OCI-LY7 (cell line): Measurements from ENCODE around the gene RFFL. TPM values are rescaled to one million over a fixed set of nuclear protein-coding genes. Genes with fewer than 3 reads are reported as not detected.

Experiments
- BruUV-seq: library from RNA; stranded (reverse); fragments of 400-500 nt; replicated peaks from 2 replicates; lab custom pipeline; 2021; lab: Mats Ljungman, UMichigan
- CTCF ChIA-PET: fragments of 300-600 bp; sonication (Branson Sonifier 250); formaldehyde crosslinking; loops from one replicate; lab custom pipeline; 2022; ENCODE audit warnings: antibody characterized with exemption; ENCODE audit not compliant: unreplicated experiment; lab: Charles Lee
- POLR2A ChIA-PET: fragments of 300-600 bp; sonication (Branson Sonifier 250); formaldehyde crosslinking; loops from one replicate; lab custom pipeline; 2022; ENCODE audit warnings: antibody characterized with exemption; lab: Charles Lee
- DNase-seq: peaks from one replicate; pipeline ENCODE4 v3.0.0-alpha.2; 2015; ENCODE audit warnings: low spot score
- H2AFZ ChIP-seq: fragments of 200-600 bp; sonication (generic), shearing (Covaris generic); 2 replicates; pipeline ENCODE4 v1.6.1; 2014; ENCODE audit warnings: mild to moderate bottlenecking, antibody characterized with exemption, low read length, moderate library complexity
- H3K27ac ChIP-seq: fragments of 200-600 bp; sonication (generic); 2 replicates; pipeline ENCODE4 v1.5.1; 2014; ENCODE audit warnings: mixed run types, low read depth, mild to moderate bottlenecking, moderate library complexity, low read length, inconsistent platforms; ENCODE audit not compliant: poor library complexity, severe bottlenecking
- H3K36me3 ChIP-seq: fragments of 200-600 bp; sonication (generic); 2 replicates; pipeline ENCODE4 v1.6.1; 2014; ENCODE audit warnings: mild to moderate bottlenecking, antibody characterized with exemption, low read length, moderate library complexity, mixed read lengths; ENCODE audit not compliant: insufficient read depth
- H3K4me1 ChIP-seq: fragments of 200-600 bp; sonication (generic); 2 replicates; pipeline ENCODE4 v1.5.1; 2014; ENCODE audit warnings: mild to moderate bottlenecking, low read length; ENCODE audit not compliant: insufficient read depth, poor library complexity, severe bottlenecking
- H3K4me2 ChIP-seq: fragments of 200-600 bp; sonication (generic); 2 replicates; pipeline ENCODE4 v1.6.1; 2014; ENCODE audit warnings: mild to moderate bottlenecking, low read length
- H3K4me3 ChIP-seq: fragments of 200-600 bp; sonication (generic); 2 replicates; pipeline ENCODE4 v1.5.1; 2014; ENCODE audit warnings: mild to moderate bottlenecking, low read depth, low read length; ENCODE audit not compliant: poor library complexity, severe bottlenecking
- H3K79me2 ChIP-seq: fragments of 200-600 bp; sonication (generic); 2 replicates; pipeline ENCODE4 v1.6.1; 2016; ENCODE audit warnings: low read depth, mild to moderate bottlenecking, low read length, moderate library complexity, mixed read lengths; ENCODE audit not compliant: insufficient read depth
- H3K9me2 ChIP-seq: fragments of 200-600 bp; sonication (generic); 2 replicates; pipeline ENCODE4 v1.6.1; 2016; ENCODE audit warnings: mild to moderate bottlenecking, low read length, mixed read lengths; ENCODE audit not compliant: insufficient read depth
- H3K9me3 ChIP-seq: fragments of 200-600 bp; sonication (generic); 2 replicates; pipeline ENCODE4 v1.6.1; 2014; ENCODE audit warnings: mild to moderate bottlenecking, mixed run types, low read length, mixed read lengths
- H4K20me1 ChIP-seq: fragments of 200-600 bp; sonication (generic); 2 replicates; pipeline ENCODE4 v1.6.1; 2014; ENCODE audit warnings: mild to moderate bottlenecking, antibody characterized with exemption, low read length, moderate library complexity, mixed read lengths; ENCODE audit not compliant: insufficient read depth
- EZH2phosphoT487 ChIP-seq: fragments of 200-600 bp; sonication (generic); IDR thresholded peaks from 2 replicates; pipeline ENCODE4 v1.6.1; 2018; ENCODE audit warnings: low read depth, borderline replicate concordance, mild to moderate bottlenecking, mixed run types, antibody characterized with exemption, low read length, moderate library complexity, mixed read lengths
- intact Hi-C: fragments of 100-400 bp; cut with micrococcal nuclease; formaldehyde crosslinking; loops from one replicate; pipeline ENCODE4 v1.10.0; 2022; ENCODE audit not compliant: unreplicated experiment
- total RNA-seq, 2 experiments: library from RNA; depleted of rRNA in 1 of 2; stranded (reverse); fragments of >200 nt in 1 of 2; shearing (Covaris generic) in 1 of 2; gene quantifications; 2 replicates each; pipeline ENCODE4 v1.2.3, GENCODE V29; 2014 to 2022
- TF ChIP-seq, protein P1 (sequence below): fragments of 200-600 bp; sonication (generic); conservative IDR thresholded peaks from 2 replicates; pipeline ENCODE4 v1.5.1; 2014; ENCODE audit warnings: mild to moderate bottlenecking, antibody characterized with exemption, low read length, moderate library complexity, mixed read lengths

RFFL gene
- total RNA-seq, 2 experiments from 2014 or later: 15.6 to 16.1 TPM

DNA sequence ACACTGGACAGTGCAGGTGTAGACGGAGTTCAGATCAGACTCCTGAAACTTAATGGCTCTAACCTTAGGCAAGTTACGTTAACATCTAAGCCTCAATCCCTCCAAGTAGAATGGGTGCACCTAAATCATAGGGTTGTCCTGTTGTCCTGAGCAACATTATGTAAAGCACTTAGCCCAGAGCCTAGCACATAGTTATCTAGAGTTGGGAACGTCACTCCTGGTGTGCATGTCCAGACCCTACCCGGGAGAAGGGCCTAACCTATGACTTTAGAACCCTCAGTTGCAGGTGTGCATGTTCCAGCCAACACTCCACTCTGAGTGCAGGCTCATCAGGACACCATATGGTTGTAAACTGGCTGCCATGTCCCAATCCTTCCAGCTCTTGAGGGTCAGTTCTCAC, 57.2 kb downstream of the RFFL start:
- H3K4me3 ChIP-seq: no peak overlapping the region
- no TSS peak for BruUV-seq

DNA sequence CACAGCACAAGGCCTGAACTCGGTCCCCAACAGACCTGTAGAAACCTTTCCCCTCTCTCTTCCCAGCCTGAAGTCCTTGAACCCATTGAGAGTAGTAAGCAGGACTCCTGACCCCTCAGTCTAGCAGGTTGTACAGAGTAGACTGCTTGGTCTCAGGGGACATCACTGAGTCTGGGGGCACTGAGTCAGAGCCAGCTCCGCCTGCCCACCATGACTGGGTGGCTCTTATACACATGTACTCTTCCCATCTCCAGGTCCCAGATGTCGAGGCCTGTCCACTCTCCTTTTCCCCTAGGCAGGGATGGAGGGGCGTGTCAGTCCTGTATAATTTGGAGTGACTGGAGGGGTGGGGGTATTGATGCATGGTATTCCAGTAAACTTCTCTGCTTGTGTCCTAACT, 59.7 kb downstream of the RFFL start:
- CTCF ChIA-PET: no interaction called here
- TF ChIP-seq EZH2phosphoT487: no peak
- TF ChIP-seq, protein P1, sequence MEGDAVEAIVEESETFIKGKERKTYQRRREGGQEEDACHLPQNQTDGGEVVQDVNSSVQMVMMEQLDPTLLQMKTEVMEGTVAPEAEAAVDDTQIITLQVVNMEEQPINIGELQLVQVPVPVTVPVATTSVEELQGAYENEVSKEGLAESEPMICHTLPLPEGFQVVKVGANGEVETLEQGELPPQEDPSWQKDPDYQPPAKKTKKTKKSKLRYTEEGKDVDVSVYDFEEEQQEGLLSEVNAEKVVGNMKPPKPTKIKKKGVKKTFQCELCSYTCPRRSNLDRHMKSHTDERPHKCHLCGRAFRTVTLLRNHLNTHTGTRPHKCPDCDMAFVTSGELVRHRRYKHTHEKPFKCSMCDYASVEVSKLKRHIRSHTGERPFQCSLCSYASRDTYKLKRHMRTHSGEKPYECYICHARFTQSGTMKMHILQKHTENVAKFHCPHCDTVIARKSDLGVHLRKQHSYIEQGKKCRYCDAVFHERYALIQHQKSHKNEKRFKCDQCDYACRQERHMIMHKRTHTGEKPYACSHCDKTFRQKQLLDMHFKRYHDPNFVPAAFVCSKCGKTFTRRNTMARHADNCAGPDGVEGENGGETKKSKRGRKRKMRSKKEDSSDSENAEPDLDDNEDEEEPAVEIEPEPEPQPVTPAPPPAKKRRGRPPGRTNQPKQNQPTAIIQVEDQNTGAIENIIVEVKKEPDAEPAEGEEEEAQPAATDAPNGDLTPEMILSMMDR: no peak
- POLR2A ChIA-PET: interaction anchor here (0.5 kb wide), 1 partner anchor 22 kb away, joined by 3 read pairs; no protein-coding TSS in a partner anchor

More for the DNA sequence above, 57.2 kb downstream of the RFFL start:
- no peak for TF ChIP-seq EZH2phosphoT487
- TF ChIP-seq, protein P1: no peak
- Histone ChIP-seq H3K9me2 (no peaks in the 10 kb centered on the region), H3K36me3 (peaks cover 56% of the 10 kb centered on the region), H3K27ac (no peak overlapping the region), H3K4me2 (no peak overlapping the region), H3K9me3 (no peaks in the 10 kb centered on the region), H3K79me2 (no peaks in the 10 kb centered on the region), H2AFZ (no peak overlapping the region), H3K4me1 (no peaks in the 10 kb centered on the region), H4K20me1 (no peaks in the 10 kb centered on the region)
- no peak for DNase-seq
- CTCF ChIA-PET: no interaction called here
- POLR2A ChIA-PET: no interaction called here
- intact Hi-C loops: no loop called here

DNA sequence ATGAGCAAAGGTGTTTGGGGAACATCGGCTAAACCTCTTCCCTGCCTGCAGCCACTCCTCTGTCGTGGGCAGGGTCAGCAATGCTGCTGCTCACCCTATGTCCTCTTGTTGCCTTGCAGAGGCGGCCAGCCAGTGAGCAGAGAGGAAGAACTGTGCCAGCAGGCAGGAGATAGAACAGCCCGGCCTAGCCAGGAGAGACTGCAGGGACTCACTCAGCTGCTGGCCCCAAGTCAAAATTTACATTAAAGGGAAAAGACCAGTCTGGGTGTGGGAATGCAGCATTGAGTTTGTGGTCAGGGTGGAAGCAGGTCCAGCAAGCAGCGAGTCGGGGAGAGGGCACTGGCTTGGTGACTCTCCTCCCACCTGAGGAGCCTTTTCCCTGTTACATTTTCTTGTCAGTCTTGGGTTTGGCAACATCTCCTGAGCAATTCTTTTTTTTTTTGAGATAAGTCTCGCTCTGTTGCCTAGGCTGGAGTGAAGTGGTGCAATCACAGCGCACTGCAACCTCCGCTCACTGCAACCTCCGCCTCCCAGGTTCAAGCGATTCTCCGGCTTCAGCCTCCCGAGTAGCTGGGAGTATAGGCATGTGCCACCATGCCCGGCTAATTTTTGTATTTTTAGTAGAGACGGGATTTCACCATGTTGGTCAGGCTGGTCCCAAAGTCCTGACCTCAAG, 60.5 kb downstream of the RFFL start:
- no peaks in the 10 kb centered on the region for H3K9me2 ChIP-seq
- ChIA-PET CTCF (no interaction called here), POLR2A (no interaction called here)
- no peak for DNase-seq
- H3K4me1 ChIP-seq: no peaks in the 10 kb centered on the region
- no TSS peak for BruUV-seq
- no peaks in the 10 kb centered on the region for H3K79me2 ChIP-seq
- intact Hi-C loops: no loop called here
- peaks cover 79% of the 10 kb centered on the region for H3K36me3 ChIP-seq
- no peaks in the 10 kb centered on the region for H3K9me3 ChIP-seq
- no peak overlapping the region for H2AFZ ChIP-seq
- H4K20me1 ChIP-seq: no peaks in the 10 kb centered on the region
- no peak overlapping the region for H3K27ac ChIP-seq
- H3K4me2 ChIP-seq: no peak overlapping the region
- TF ChIP-seq EZH2phosphoT487: no peak
- TF ChIP-seq, protein P1: no peak
- no peak overlapping the region for H3K4me3 ChIP-seq

More for the DNA sequence above, 59.7 kb downstream of the RFFL start:
- Histone ChIP-seq H4K20me1 (no peaks in the 10 kb centered on the region), H3K36me3 (peaks cover 74% of the 10 kb centered on the region), H2AFZ (no peak overlapping the region), H3K79me2 (no peaks in the 10 kb centered on the region), H3K4me2 (no peak overlapping the region), H3K9me3 (no peaks in the 10 kb centered on the region), H3K4me3 (no peak overlapping the region), H3K4me1 (no peaks in the 10 kb centered on the region), H3K9me2 (no peaks in the 10 kb centered on the region), H3K27ac (no peak overlapping the region)
- DNase-seq: no peak
- intact Hi-C loops: no loop called here
- no TSS peak for BruUV-seq
